ENCODE measurements around the gene ROBO3.

The ROBO3 gene

DNA sequence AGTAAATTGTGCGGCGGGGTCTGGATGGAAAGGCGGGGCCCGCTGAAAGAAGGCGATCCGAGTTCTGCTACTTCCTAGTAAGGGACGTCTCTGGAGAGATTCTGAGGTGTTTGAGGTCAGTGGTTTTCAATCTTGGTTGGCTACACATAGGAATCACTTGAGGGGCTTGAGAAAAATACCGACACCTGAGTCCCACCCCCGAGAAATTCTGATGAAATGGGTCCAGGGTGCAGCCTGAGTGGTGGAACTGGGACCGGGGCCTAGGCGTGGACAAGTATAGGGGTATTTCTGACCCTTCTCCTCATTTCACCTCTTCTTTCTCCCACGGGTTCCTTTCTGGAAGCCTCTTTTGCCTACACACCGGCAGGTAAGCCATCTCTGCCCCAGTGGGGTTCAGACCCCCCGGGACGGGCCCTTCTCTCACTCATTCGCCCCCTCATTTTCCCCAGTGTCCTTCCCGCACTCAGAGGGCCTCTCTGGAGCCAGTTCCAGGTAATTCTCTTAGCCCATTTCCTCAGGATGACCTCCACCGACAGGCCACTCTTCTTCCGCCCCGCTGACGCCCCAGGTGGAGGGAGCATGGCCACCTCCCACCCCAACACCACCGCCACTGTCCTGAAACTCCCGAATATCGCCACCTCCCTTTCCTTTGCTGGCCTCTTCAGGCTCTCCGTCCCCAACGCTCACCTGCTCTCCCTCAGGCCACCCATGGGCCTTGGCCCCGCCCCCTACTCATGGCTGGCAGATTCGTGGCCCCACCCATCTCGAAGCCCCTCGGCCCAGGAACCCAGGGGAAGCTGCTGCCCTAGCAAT, 11.8 kb downstream of the ROBO3 start:
- no peak for DNase-seq

DNA sequence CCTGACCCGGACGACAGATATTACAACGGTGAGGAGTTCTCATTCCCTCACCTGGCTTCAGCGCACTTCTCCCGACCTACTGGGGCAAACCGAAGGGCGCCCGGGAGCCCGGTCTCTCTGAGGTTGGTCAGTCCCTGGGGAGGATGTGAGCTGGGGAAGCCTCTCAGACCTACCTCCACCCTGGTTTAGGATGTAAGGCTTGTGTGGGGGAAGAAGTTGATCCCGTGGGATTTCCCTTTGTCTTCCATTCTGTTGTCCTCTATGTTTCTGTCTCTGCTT, 12.3 kb downstream of the ROBO3 start:
- DNase-seq, result no peak

- no peak for DNase-seq
These were observed 12.9 kb downstream of the ROBO3 start for GRCh38 chr11:124877910-124878758.

GRCh38 chr11:124878759-124879492, 13.7 kb downstream of the ROBO3 start:
- no peak for DNase-seq

DNA sequence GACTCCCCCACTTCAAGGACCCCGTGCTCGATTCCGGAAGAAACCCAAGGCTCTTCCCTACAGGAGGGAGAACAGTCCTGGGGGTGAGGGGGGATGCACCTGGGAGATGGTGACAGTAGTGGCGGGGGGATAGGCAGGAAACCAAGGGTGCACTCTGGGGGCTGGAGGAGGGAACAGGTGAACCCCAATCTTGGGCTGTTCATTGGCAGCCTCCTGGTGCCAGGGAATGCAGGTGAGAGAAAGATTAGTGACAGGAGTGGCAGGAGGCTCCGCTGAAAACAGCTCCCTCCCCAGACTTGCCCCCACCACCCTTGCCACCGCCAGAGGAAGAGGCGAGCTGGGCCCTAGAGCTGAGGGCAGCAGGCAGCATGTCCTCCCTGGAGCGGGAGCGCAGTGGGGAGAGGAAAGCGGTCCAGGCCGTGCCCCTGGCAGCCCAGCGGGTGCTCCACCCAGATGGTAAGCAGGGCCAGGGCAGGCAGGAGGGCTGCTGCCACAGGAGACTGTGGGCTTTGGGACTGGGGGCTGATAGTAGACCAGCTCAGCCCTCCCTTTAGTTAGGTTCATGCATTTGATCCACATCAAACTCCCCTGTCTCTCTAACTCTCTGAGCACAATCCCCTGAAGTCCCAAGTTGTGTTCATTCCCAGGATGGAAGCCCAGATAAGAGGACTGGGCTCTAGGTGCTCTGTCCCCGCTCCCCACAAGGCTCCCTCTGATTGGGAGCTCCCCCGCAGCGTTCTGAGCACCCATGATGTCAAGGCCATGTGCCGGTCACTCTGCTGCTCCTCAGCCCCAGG, 14.5 kb downstream of the ROBO3 start:
- DNase-seq, result no peak

DNA sequence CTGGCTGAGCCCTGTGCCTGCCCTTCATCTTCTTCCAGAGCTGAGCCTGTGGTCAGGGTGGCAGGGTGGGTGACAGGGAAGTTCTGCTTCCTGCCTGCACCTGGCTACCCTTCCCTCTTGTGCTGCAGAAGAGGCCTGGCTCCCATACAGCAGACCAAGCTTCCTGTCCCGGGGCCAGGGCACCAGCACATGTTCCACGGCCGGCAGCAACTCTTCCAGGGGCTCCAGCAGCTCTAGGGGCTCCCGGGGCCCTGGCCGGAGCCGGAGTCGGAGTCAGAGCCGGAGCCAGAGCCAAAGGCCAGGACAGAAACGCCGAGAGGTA, 15.0 kb downstream of the ROBO3 start:
- DNase-seq, result no peak

DNA sequence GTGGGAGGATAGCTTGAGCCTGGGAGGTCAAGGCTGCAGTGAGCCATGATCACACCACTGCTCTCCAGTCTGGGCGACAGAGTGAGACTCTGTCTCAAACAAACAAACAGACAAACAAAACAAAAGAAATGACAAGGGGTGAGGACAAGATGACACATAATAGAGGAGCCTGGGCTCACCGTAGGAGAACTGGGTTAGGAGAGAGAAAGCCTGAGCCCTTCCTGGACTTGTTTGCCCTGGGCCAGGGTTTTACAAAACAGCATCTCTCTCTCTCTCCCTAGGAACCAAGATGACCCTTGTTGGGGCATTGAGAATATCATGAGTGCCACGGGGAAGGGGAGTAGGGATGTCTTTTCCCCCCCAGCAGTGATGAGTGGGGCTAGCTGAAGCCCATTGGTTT, 15.7 kb downstream of the ROBO3 start:
- DNase-seq, result no peak

DNA sequence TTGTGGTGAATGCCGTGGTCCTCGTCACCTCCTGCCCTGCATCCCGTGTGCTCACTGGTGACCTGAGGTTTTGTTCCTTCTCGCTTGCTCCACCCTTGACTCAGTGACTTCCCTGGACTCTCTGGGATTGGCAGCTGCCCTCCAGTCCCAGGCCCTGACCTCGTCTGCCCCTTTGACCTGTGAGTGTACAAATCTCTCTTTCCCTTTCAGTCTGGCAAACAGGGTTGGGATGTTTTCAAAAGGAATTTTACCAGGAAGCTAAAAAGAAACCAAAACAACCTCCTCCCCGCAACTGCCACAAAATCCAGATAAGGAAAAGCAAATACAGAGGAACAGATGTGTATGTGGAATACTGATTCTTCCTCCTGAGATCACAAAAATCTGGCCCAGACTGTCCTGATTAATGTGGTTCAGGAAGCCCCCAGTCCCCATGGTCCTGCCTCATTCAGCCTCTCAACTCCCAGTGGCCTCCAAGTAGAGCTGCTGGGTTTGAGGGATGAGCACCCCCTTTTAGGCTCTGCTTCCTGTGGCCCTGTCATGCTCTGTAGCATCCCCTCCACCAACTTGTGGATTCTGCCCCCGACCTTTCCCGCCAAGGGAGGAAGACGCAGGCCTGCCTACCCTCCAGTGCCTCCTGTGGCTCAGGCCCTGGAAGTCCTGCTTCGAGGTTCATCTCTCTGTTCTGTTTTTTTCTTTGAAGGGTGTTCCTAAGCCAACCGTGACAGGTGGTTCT, 17.3 kb downstream of the ROBO3 start:
- no peak for DNase-seq

DNA sequence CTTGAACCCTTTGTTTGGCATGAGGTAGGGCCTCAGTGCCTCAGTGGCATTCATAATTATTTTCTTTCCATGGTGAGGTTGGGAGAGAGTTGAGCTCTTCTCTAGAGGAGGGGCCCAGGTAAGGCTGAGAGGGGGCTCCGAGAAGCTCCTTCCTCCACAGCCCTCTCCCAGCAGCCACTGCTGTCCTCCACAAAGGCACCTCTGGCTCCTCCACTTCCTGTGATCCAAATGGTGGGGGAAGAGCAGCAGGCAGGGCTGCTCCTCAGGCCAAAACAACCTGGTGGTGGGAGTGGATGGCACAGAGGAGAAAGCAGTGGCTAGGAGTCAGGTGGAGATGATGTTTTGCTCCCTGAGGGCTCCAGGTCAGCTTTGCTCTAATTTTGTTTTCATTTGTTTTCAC, 19.1 kb downstream of the ROBO3 start:
- DNase-seq, result no peak

DNA sequence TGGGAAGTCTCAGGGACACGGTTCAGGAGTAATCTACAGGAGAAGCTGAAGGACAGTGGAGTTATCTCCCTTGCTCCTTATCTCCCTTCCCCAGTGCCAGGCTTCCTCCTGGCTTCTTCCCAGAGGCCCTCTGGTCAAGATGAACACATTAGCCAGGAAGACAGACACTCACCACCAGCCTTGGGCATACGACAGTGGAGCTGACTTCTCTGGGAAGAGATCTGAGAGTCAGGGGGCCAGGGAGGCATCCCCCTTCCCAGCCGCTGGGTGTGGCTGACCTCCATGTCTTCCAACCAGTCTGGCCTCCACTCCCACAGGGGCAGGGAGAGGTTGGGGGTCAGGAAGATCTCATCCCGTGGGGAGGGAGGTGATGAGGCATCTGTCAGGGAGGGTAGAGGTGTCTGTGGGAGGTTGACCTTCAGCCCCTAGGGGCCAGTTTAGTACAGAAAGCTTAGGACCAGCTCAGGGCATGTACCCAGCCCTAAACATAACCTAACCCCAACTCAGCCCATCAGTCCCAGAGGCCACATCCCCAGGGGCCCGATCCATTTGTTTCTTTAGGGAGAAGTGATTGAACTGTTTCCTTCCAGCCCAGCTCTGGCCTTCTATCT, 19.7 kb downstream of the ROBO3 start:
- no peak for DNase-seq

DNA sequence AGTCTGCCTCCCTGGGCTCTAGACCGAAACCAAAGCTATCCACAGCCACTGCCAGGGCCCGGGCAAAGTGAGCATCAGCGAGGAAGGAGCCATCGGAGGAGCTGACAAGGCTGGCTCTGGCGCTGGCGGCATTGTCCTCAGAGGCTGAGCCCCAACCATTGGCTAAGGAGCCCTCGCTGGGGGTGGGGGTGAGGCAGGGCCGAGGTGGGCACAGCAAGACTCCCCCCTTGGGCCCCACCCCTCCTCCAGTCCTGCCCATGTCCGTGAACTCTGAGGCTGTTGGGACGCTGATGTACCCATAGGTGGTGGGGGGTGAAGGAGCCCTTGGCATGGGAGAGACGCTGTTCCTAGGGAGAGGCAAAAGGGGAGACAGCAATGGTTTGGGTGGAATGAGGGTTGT, 21.2 kb downstream of the ROBO3 start:
- DNase-seq, result no peak

- DNase-seq, result no peak
These were observed 21.9 kb downstream of the ROBO3 start for GRCh38 chr11:124886978-124887666.

DNA sequence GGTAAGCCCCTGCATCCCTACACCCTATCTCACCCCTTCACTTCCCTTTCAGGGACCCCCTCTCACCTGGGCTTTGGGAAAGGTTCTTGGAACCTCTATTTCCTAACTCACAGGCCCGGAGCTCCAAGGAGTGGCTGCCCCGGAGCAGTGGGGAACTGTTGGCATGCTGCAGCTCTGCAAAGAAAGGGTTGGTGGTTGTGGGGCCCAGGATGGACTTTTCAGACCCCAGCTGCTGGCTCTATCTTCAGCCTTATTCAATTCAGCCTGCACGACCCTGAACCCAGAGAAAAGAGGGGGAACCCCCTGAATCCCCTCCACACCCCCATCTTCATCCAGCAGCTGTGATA, 22.4 kb downstream of the ROBO3 start:
- no peak for DNase-seq

DNA sequence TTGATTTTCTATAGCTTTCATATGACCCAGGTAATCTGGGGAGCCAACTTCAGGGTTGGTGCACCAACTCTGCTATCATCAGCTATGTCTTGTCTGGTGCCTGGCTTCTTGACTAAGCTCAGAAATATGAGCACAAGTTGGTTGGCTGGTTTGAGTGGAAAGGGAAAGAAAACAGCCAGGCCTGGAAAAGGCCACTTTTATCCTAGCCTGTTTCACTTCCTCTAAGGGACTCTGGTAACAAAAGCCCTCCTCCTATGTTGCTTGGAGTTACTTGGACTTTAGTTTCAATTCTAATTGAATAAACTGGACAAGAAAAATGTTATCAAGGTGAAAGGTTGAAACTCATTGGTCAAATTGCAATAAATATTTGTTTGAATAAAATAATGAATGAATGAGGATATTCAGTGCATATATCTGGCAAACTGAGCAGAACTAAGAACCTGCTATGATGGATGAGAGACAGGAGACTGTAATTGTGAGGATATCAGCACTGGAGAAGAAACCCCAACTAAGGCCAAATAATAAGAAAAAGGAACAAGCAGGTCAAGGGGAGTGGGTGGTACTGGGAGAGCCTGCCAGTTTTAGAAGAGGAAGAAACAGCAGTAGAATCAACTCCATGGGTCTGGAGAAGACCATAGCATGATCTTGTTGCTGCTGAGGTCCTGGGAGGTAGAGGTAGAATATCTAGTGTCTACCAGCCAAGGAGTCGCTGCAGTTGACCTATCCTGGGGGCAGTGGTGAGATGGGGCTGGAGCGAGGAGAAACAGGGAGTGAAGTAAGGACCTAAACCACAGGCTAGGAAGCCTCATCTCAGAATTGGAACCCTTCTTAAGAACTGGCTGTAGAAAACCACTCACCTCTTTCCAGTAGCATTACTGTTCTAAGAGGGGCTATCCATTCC, 24.2 kb downstream of the ROBO3 start:
- no peak for DNase-seq

- no peak for DNase-seq
These were observed 24.9 kb downstream of the ROBO3 start for GRCh38 chr11:124890151-124890550.

GRCh38 chr11:124890683-124891372, 25.6 kb downstream of the ROBO3 start:
- DNase-seq, result no peak

GRCh38 chr11:124891373-124891861, 26.2 kb downstream of the ROBO3 start:
- no peak for DNase-seq

GRCh38 chr11:124892146-124892545, 26.9 kb downstream of the ROBO3 start:
- no peak for DNase-seq

DNA sequence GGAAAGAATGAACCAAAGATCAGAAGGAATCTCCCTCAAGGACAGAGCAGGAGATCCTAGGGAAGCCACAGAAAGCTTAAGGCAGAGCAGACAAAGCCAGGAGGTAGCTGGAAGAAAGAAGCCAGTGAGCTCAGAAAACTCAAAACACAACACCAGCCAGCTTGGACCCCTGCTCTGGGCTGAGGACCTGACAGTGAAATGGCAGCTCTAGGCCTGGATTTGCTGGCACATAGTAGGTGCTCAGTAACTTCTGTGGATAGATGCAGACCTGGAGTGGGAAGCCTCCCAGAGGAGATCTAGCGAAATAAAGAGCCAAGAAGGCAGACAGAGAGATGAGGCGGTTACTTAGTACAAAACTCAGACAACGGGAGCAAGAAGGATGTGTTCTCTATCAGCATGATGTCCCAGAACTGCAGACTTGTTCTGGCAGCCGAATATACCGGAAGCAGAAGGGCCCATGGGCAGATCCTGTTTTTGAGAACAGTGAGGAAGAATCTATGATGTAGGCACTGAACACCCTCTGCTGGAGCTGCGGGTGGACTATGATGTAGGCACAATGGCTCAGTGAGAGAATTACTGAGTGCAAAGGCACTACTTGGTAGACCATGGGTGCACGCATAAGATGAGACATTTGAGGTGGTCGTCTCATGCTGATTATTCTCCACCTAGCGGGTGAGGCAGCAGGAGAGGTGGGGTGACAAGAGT, 27.7 kb downstream of the ROBO3 start:
- no peak for DNase-seq
